ENCODE results near the gene BACE2. TPM values are rescaled to one million over a fixed set of nuclear protein-coding genes. Genes with fewer than 3 reads are reported as not detected.

Gene BACE2
- polyA plus RNA-seq, 1 donor (not counting 4 experiments of a cell fraction or from before 2014, with no cell fraction given) = 130 TPM

GRCh38 chr21:41277846-41278245, 109.9 kb downstream of the BACE2 start:
- Histone ChIP-seq H3K9ac (ENCODE audit: control insufficient read depth, extremely low read depth, insufficient read depth, low read length) (no peak overlapping the region), H3K27me3 (ENCODE audit: control insufficient read depth, extremely low read depth, insufficient read depth, low read length) (peaks cover 2% of the 10 kb centered on the region), H2AFZ (ENCODE audit: control insufficient read depth, low read length) (no peak overlapping the region), H4K20me1 (ENCODE audit: control insufficient read depth, extremely low read depth, insufficient read depth, low read length) (no peaks in the 10 kb centered on the region), H3K9me1 (ENCODE audit: control insufficient read depth, extremely low read depth, insufficient read depth, low read length) (no peaks in the 10 kb centered on the region), H3K9me3 (ENCODE audit: control insufficient read depth, low read depth, low read length) (no peaks in the 10 kb centered on the region), H3K4me1 (ENCODE audit: control insufficient read depth, extremely low read depth, insufficient read depth, low read length) (no peaks in the 10 kb centered on the region), H3K79me2 (ENCODE audit: control insufficient read depth, insufficient read depth, low read length) (no peaks in the 10 kb centered on the region), H3K4me3 (ENCODE audit: control insufficient read depth in 2 of 3, extremely low read depth in 1 of 3, insufficient read depth in 2 of 3, low read depth in 1 of 3, low read length in 3 of 3) (no peak overlapping the region), H3K27ac (ENCODE audit: control insufficient read depth, insufficient read depth, low read length) (no peak overlapping the region), H3K4me2 (ENCODE audit: control insufficient read depth, extremely low read depth, insufficient read depth, low read depth, low read length) (no peak overlapping the region), H3K36me3 (ENCODE audit: control insufficient read depth in 2 of 2, extremely low read depth in 1 of 2, insufficient read depth in 2 of 2, low read length in 2 of 2) (peaks cover 3 to 10% of the 10 kb centered on the region in 2 experiments)
- DNase-seq (ENCODE audit: low read depth, low spot score) (no peak), FAIRE-seq (no peak)
- dilution Hi-C loops (cut with MboI; ENCODE audit: extremely low pct_ligation_motif_present, low sequenced_read_pairs) = no loop called here
- TF ChIP-seq EZH2 (IDR thresholded peaks at IDR 0.05; ENCODE audit: low read length) (no peak), CTCF (optimal IDR thresholded peaks at IDR 0.05 in 1 of 3, IDR thresholded peaks at IDR 0.05 in 1 of 3, conservative IDR thresholded peaks at IDR 0.05 in 1 of 3; ENCODE audit: extremely low read depth in 1 of 3, insufficient read depth in 2 of 3, low read length in 3 of 3) (no peak)

- FAIRE-seq = no peak
- H2AFZ ChIP-seq (ENCODE audit: control insufficient read depth, low read length) = no peak overlapping the region
These were observed 112.4 kb downstream of the BACE2 start for GRCh38 chr21:41280115-41280919.

More at GRCh38 chr21:41280115-41280919, 112.4 kb downstream of the BACE2 start:
- peaks cover 3 to 5% of the 10 kb centered on the region in 2 experiments for H3K36me3 ChIP-seq (ENCODE audit: control insufficient read depth in 2 of 2, extremely low read depth in 1 of 2, insufficient read depth in 2 of 2, low read length in 2 of 2)
- no peaks in the 10 kb centered on the region for H3K9me3 ChIP-seq (ENCODE audit: control insufficient read depth, low read depth, low read length)
- H3K4me2 ChIP-seq (ENCODE audit: control insufficient read depth, extremely low read depth, insufficient read depth, low read depth, low read length) = no peak overlapping the region
- no peaks in the 10 kb centered on the region for H3K4me1 ChIP-seq (ENCODE audit: control insufficient read depth, extremely low read depth, insufficient read depth, low read length)
- H3K27me3 ChIP-seq (ENCODE audit: control insufficient read depth, extremely low read depth, insufficient read depth, low read length) = peaks cover 2% of the 10 kb centered on the region
- H3K27ac ChIP-seq (ENCODE audit: control insufficient read depth, insufficient read depth, low read length) = no peak overlapping the region
- no peaks in the 10 kb centered on the region for H4K20me1 ChIP-seq (ENCODE audit: control insufficient read depth, extremely low read depth, insufficient read depth, low read length)
- H3K9ac ChIP-seq (ENCODE audit: control insufficient read depth, extremely low read depth, insufficient read depth, low read length) = no peak overlapping the region
- no peaks in the 10 kb centered on the region for H3K9me1 ChIP-seq (ENCODE audit: control insufficient read depth, extremely low read depth, insufficient read depth, low read length)
- dilution Hi-C loops (cut with MboI; ENCODE audit: extremely low pct_ligation_motif_present, low sequenced_read_pairs) = no loop called here
- H3K4me3 ChIP-seq (ENCODE audit: control insufficient read depth in 2 of 3, extremely low read depth in 1 of 3, insufficient read depth in 2 of 3, low read depth in 1 of 3, low read length in 3 of 3) = no peak overlapping the region
- TF ChIP-seq EZH2 (IDR thresholded peaks at IDR 0.05; ENCODE audit: low read length) = no peak
- no peak for TF ChIP-seq CTCF (optimal IDR thresholded peaks at IDR 0.05 in 1 of 3, IDR thresholded peaks at IDR 0.05 in 1 of 3, conservative IDR thresholded peaks at IDR 0.05 in 1 of 3; ENCODE audit: extremely low read depth in 1 of 3, insufficient read depth in 2 of 3, low read length in 3 of 3)
- DNase-seq (ENCODE audit: low read depth, low spot score) = no peak
- H3K79me2 ChIP-seq (ENCODE audit: control insufficient read depth, insufficient read depth, low read length) = no peaks in the 10 kb centered on the region

Data from keratinocyte (primary cell).